Hepatocyte (in vitro differentiated cells): ENCODE measurements around the gene IL20. TPM values are rescaled to one million over a fixed set of nuclear protein-coding genes. Genes with fewer than 3 reads are reported as not detected.

Experiments used
- DNase-seq: peaks from one replicate; pipeline ENCODE4 v3.0.0-alpha.2; 2016; ENCODE audit warnings: low spot score
- H2AFZ ChIP-seq: fragments of 200-600 bp; sonication (generic); 2 replicates; pipeline ENCODE4 v1.6.0; 2016; ENCODE audit warnings: antibody characterized with exemption, mild to moderate bottlenecking
- H3K27ac ChIP-seq: fragments of 200-600 bp; sonication (generic); 2 replicates; pipeline ENCODE4 v1.5.1; 2016; ENCODE audit warnings: mild to moderate bottlenecking
- H3K27me3 ChIP-seq: fragments of 200-600 bp; sonication (generic); 2 replicates; pipeline ENCODE4 v1.6.1; 2016
- H3K36me3 ChIP-seq: fragments of 200-600 bp; sonication (generic); replicated peaks from 2 replicates; pipeline ENCODE4 v1.5.1; 2016; ENCODE audit warnings: low read depth; ENCODE audit not compliant: insufficient read depth
- H3K4me1 ChIP-seq: fragments of 200-600 bp; sonication (generic); 2 replicates; pipeline ENCODE4 v1.5.1; 2016; ENCODE audit warnings: mild to moderate bottlenecking, moderate library complexity; ENCODE audit not compliant: insufficient read depth
- H3K4me2 ChIP-seq: fragments of 200-600 bp; sonication (generic); 2 replicates; pipeline ENCODE4 v1.6.0; 2016
- H3K4me3 ChIP-seq: fragments of 200-600 bp; sonication (generic); 2 replicates; pipeline ENCODE4 v1.5.1; 2016; ENCODE audit warnings: mild to moderate bottlenecking
- H3K79me2 ChIP-seq: fragments of 200-600 bp; sonication (generic); 2 replicates; pipeline ENCODE4 v1.6.0; 2017; ENCODE audit warnings: mild to moderate bottlenecking
- H3K9me2 ChIP-seq: fragments of 200-600 bp; sonication (generic); replicated peaks from 2 replicates; pipeline ENCODE4 v1.6.0; 2017; ENCODE audit warnings: mild to moderate bottlenecking; ENCODE audit not compliant: insufficient read depth
- H3K9me3 ChIP-seq: fragments of 200-600 bp; sonication (generic); 2 replicates; pipeline ENCODE4 v1.5.1; 2016; ENCODE audit warnings: low read depth, mild to moderate bottlenecking
- H4K20me1 ChIP-seq: fragments of 200-600 bp; sonication (generic); 2 replicates; pipeline ENCODE4 v1.6.0; 2016; ENCODE audit warnings: mild to moderate bottlenecking; ENCODE audit not compliant: insufficient read depth, poor library complexity, severe bottlenecking
- CTCF ChIP-seq: fragments of 200-600 bp; sonication (generic); IDR thresholded peaks from 2 replicates; pipeline ENCODE4 v1.5.1; 2016; ENCODE audit warnings: antibody characterized with exemption, mild to moderate bottlenecking; ENCODE audit not compliant: poor library complexity
- EZH2 ChIP-seq: fragments of 200-600 bp; sonication (generic); IDR thresholded peaks from 2 replicates; pipeline ENCODE4 v1.6.1; 2016; ENCODE audit warnings: antibody characterized with exemption, mild to moderate bottlenecking, borderline replicate concordance
- EZH2phosphoT487 ChIP-seq: fragments of 200-600 bp; sonication (generic); IDR thresholded peaks from one replicate; pipeline ENCODE4 v1.6.1; 2018; ENCODE audit warnings: antibody characterized with exemption, mild to moderate bottlenecking, low read depth, moderate library complexity; ENCODE audit not compliant: unreplicated experiment, severe bottlenecking
- WGBS: methylation state at CpG from one replicate; pipeline ENCODE4 v1.1.6; 2016; ENCODE audit warnings: low lambda C conversion rate; ENCODE audit errors: missing lambda C conversion rate; 5-methylcytosine and 5-hydroxymethylcytosine counted together
- polyA plus RNA-seq: library from polyadenylated mRNA; unstranded; fragments of >200 nt; fragmentation: Nextera tagmentation; extraction: Ambion mirVana; gene quantifications from 2 replicates; pipeline ENCODE4 v1.2.1, GENCODE V29; 2016
- total RNA-seq: library from RNA; depleted of rRNA; stranded (reverse); fragments of >200 nt; gene quantifications from 2 replicates; pipeline ENCODE4 v1.2.3, GENCODE V29; 2014

Gene IL20
- total and polyA plus RNA-seq, 2 experiments from 2014 or later, result not detected

GRCh38 chr1:206839006-206839560, 26.3 kb upstream of the IL20 start:
- Histone ChIP-seq H3K27ac (no peak overlapping the region), H3K4me1 (no peaks in the 10 kb centered on the region), H2AFZ (no peak overlapping the region), H4K20me1 (no peaks in the 10 kb centered on the region), H3K27me3 (no peaks in the 10 kb centered on the region), H3K9me2 (no peaks in the 10 kb centered on the region), H3K9me3 (no peaks in the 10 kb centered on the region), H3K4me2 (no peak overlapping the region), H3K79me2 (no peaks in the 10 kb centered on the region), H3K36me3 (no peaks in the 10 kb centered on the region), H3K4me3 (no peak overlapping the region)
- DNase-seq, result no peak
- WGBS, result 79% methylated on average over 4 of the region's 4 CpGs
- no peak for TF ChIP-seq CTCF
- TF ChIP-seq EZH2, result no peak
- no peak for TF ChIP-seq EZH2phosphoT487

- Histone ChIP-seq H3K27me3 (no peaks in the 10 kb centered on the region), H3K79me2 (no peaks in the 10 kb centered on the region), H3K9me3 (no peaks in the 10 kb centered on the region), H4K20me1 (no peaks in the 10 kb centered on the region), H2AFZ (no peak overlapping the region), H3K9me2 (no peaks in the 10 kb centered on the region), H3K4me3 (no peak overlapping the region), H3K4me1 (no peaks in the 10 kb centered on the region), H3K27ac (peak overlapping the region; percentile 8), H3K4me2 (no peak overlapping the region), H3K36me3 (no peaks in the 10 kb centered on the region)
- TF ChIP-seq CTCF (no peak), EZH2 (no peak), EZH2phosphoT487 (no peak)
- DNase-seq, result peak; percentile 56
- 77% methylated on average over 7 of the region's 7 CpGs for WGBS
Observed at GRCh38 chr1:206839857-206840256, 25.6 kb upstream of the IL20 start.

- no peaks in the 10 kb centered on the region for H3K27me3 ChIP-seq
- WGBS, result 91% methylated on average over 7 of the region's 7 CpGs
- H2AFZ ChIP-seq, result no peak overlapping the region
Observed at GRCh38 chr1:206841609-206842323, 23.7 kb upstream of the IL20 start.

GRCh38 chr1:206842854-206843253, 22.6 kb upstream of the IL20 start:
- H3K9me3 ChIP-seq, result no peaks in the 10 kb centered on the region
- no peak for TF ChIP-seq CTCF
- no peak for TF ChIP-seq EZH2
- TF ChIP-seq EZH2phosphoT487, result no peak
- peak; percentile 38 for DNase-seq

More at GRCh38 chr1:206841609-206842323, 23.7 kb upstream of the IL20 start:
- no peak overlapping the region for H3K27ac ChIP-seq
- no peaks in the 10 kb centered on the region for H4K20me1 ChIP-seq
- TF ChIP-seq EZH2phosphoT487, result no peak
- no peaks in the 10 kb centered on the region for H3K9me3 ChIP-seq
- no peaks in the 10 kb centered on the region for H3K79me2 ChIP-seq
- no peak overlapping the region for H3K4me3 ChIP-seq
- H3K4me2 ChIP-seq, result no peak overlapping the region
- no peaks in the 10 kb centered on the region for H3K9me2 ChIP-seq
- H3K4me1 ChIP-seq, result no peaks in the 10 kb centered on the region
- DNase-seq, result no peak
- H3K36me3 ChIP-seq, result no peaks in the 10 kb centered on the region

More at GRCh38 chr1:206842854-206843253, 22.6 kb upstream of the IL20 start:
- Histone ChIP-seq H3K9me2 (no peaks in the 10 kb centered on the region), H3K4me3 (no peak overlapping the region), H3K36me3 (no peaks in the 10 kb centered on the region), H3K27ac (no peak overlapping the region), H2AFZ (no peak overlapping the region), H3K4me1 (peaks cover 5% of the 10 kb centered on the region), H3K27me3 (no peaks in the 10 kb centered on the region), H4K20me1 (no peaks in the 10 kb centered on the region), H3K4me2 (no peak overlapping the region), H3K79me2 (no peaks in the 10 kb centered on the region)
